Stimulated activated naive CD8-positive, alpha-beta T cell treated with anti-CD3 and anti-CD28 coated beads, Interleukin-15, Interleukin-2, amounts not matched to agents 100 ng/mL and 50 ng/mL, for 24 hours (primary cell): ENCODE measurements around the gene TPSG1.
"Not testable (repeated sequence)": the region's sequence is repeated elsewhere in the genome, so short reads cannot be mapped to it uniquely, and the experiment has no call there.

Experiments used
- H3K27ac Mint-ChIP-seq: one replicate; pipeline ENCODE4 v1.8.0; 2021; ENCODE audit warnings: mild to moderate bottlenecking, mixed read lengths
- H3K27me3 Mint-ChIP-seq: one replicate; pipeline ENCODE4 v1.8.0; 2021; ENCODE audit warnings: mixed read lengths
- H3K36me3 Mint-ChIP-seq: one replicate; pipeline ENCODE4 v1.8.0; 2021; ENCODE audit warnings: low read depth, mixed read lengths
- H3K4me1 Mint-ChIP-seq: one replicate; pipeline ENCODE4 v1.8.0; 2021; ENCODE audit warnings: low read depth, mixed read lengths
- H3K4me3 Mint-ChIP-seq: one replicate; pipeline ENCODE4 v1.8.0; 2021; ENCODE audit warnings: mild to moderate bottlenecking, mixed read lengths
- H3K9me3 Mint-ChIP-seq: one replicate; pipeline ENCODE4 v1.8.0; 2021; ENCODE audit warnings: mixed read lengths

TPSG1 gene

GRCh38 chr16:1188432-1189189, 36.5 kb downstream of the TPSG1 start:
- no peak overlapping the region for H3K27ac Mint-ChIP-seq
- H3K4me1 Mint-ChIP-seq, result no peaks in the 10 kb centered on the region
- no peaks in the 10 kb centered on the region for H3K9me3 Mint-ChIP-seq
- no peaks in the 10 kb centered on the region for H3K36me3 Mint-ChIP-seq
- no peak overlapping the region for H3K4me3 Mint-ChIP-seq
- H3K27me3 Mint-ChIP-seq, result no peaks in the 10 kb centered on the region

- H3K4me1 Mint-ChIP-seq, H3K27me3 Mint-ChIP-seq, H3K4me3 Mint-ChIP-seq, H3K36me3 Mint-ChIP-seq, H3K9me3 Mint-ChIP-seq, H3K27ac Mint-ChIP-seq: not testable (repeated sequence)
Observed at GRCh38 chr16:1185460-1186207, 39.4 kb downstream of the TPSG1 start.

- Mint-ChIP-seq H3K27me3 (no peaks in the 10 kb centered on the region), H3K4me3 (no peak overlapping the region), H3K27ac (no peak overlapping the region), H3K9me3 (no peaks in the 10 kb centered on the region), H3K4me1 (no peaks in the 10 kb centered on the region), H3K36me3 (no peaks in the 10 kb centered on the region)
Observed at GRCh38 chr16:1184980-1185379, 40.1 kb downstream of the TPSG1 start.

- H3K4me1 Mint-ChIP-seq, result no peaks in the 10 kb centered on the region
- no peaks in the 10 kb centered on the region for H3K9me3 Mint-ChIP-seq
- H3K27ac Mint-ChIP-seq, result no peak overlapping the region
- no peaks in the 10 kb centered on the region for H3K36me3 Mint-ChIP-seq
- H3K27me3 Mint-ChIP-seq, result no peaks in the 10 kb centered on the region
- H3K4me3 Mint-ChIP-seq, result no peak overlapping the region
Observed at GRCh38 chr16:1184156-1184868, 40.8 kb downstream of the TPSG1 start.

GRCh38 chr16:1182950-1183907, 41.8 kb downstream of the TPSG1 start:
- H3K27ac Mint-ChIP-seq, result no peak overlapping the region
- no peaks in the 10 kb centered on the region for H3K27me3 Mint-ChIP-seq
- no peak overlapping the region for H3K4me3 Mint-ChIP-seq
- no peaks in the 10 kb centered on the region for H3K9me3 Mint-ChIP-seq
- H3K36me3 Mint-ChIP-seq, result no peaks in the 10 kb centered on the region
- H3K4me1 Mint-ChIP-seq, result no peaks in the 10 kb centered on the region

- Mint-ChIP-seq H3K4me1 (no peaks in the 10 kb centered on the region), H3K27me3 (no peaks in the 10 kb centered on the region), H3K4me3 (no peak overlapping the region), H3K27ac (no peak overlapping the region), H3K9me3 (no peaks in the 10 kb centered on the region), H3K36me3 (no peaks in the 10 kb centered on the region)
Observed at GRCh38 chr16:1182316-1182671, 42.8 kb downstream of the TPSG1 start.

GRCh38 chr16:1181404-1182315, 43.4 kb downstream of the TPSG1 start:
- Mint-ChIP-seq H3K4me1 (no peaks in the 10 kb centered on the region), H3K27ac (no peak overlapping the region)

GRCh38 chr16:1180549-1181403, 44.3 kb downstream of the TPSG1 start:
- Mint-ChIP-seq H3K27me3 (no peaks in the 10 kb centered on the region), H3K27ac (no peak overlapping the region), H3K4me1 (no peaks in the 10 kb centered on the region), H3K4me3 (no peak overlapping the region), H3K9me3 (no peaks in the 10 kb centered on the region), H3K36me3 (no peaks in the 10 kb centered on the region)

More at GRCh38 chr16:1181404-1182315, 43.4 kb downstream of the TPSG1 start:
- no peaks in the 10 kb centered on the region for H3K27me3 Mint-ChIP-seq
- no peak overlapping the region for H3K4me3 Mint-ChIP-seq
- no peaks in the 10 kb centered on the region for H3K9me3 Mint-ChIP-seq
- H3K36me3 Mint-ChIP-seq, result no peaks in the 10 kb centered on the region

GRCh38 chr16:1178295-1178910, 46.7 kb downstream of the TPSG1 start:
- no peaks in the 10 kb centered on the region for H3K9me3 Mint-ChIP-seq
- no peaks in the 10 kb centered on the region for H3K27me3 Mint-ChIP-seq
- no peaks in the 10 kb centered on the region for H3K36me3 Mint-ChIP-seq
- H3K4me3 Mint-ChIP-seq, result no peak overlapping the region
- no peak overlapping the region for H3K27ac Mint-ChIP-seq
- no peaks in the 10 kb centered on the region for H3K4me1 Mint-ChIP-seq

- no peak overlapping the region for H3K4me3 Mint-ChIP-seq
- H3K4me1 Mint-ChIP-seq, result no peaks in the 10 kb centered on the region
- H3K27ac Mint-ChIP-seq, result no peak overlapping the region
- no peaks in the 10 kb centered on the region for H3K27me3 Mint-ChIP-seq
- H3K9me3 Mint-ChIP-seq, result no peaks in the 10 kb centered on the region
- no peaks in the 10 kb centered on the region for H3K36me3 Mint-ChIP-seq
Observed at GRCh38 chr16:1177750-1178149, 47.3 kb downstream of the TPSG1 start.

GRCh38 chr16:1177053-1177452, 48.0 kb downstream of the TPSG1 start:
- Mint-ChIP-seq H3K4me3 (no peak overlapping the region), H3K27me3 (no peaks in the 10 kb centered on the region), H3K27ac (no peak overlapping the region), H3K9me3 (no peaks in the 10 kb centered on the region), H3K36me3 (no peaks in the 10 kb centered on the region), H3K4me1 (no peaks in the 10 kb centered on the region)

GRCh38 chr16:1176280-1176897, 48.7 kb downstream of the TPSG1 start:
- no peaks in the 10 kb centered on the region for H3K4me1 Mint-ChIP-seq
- H3K27me3 Mint-ChIP-seq, result no peaks in the 10 kb centered on the region
- no peaks in the 10 kb centered on the region for H3K9me3 Mint-ChIP-seq
- H3K27ac Mint-ChIP-seq, result no peak overlapping the region
- H3K4me3 Mint-ChIP-seq, result no peak overlapping the region
- H3K36me3 Mint-ChIP-seq, result no peaks in the 10 kb centered on the region
